HG03571 (cell line): Measurements from ENCODE around the gene WEE2.
"Not testable (repeated sequence)": the region's sequence is repeated elsewhere in the genome, so short reads cannot be mapped to it uniquely, and the experiment has no call there.

Experiments used
- ATAC-seq: cut with Tn5 transposase; IDR thresholded peaks from one replicate; pipeline ENCODE4 v1.9.1; 2021; ENCODE audit not compliant: unreplicated experiment

Gene WEE2

GRCh38 chr7:141770083-141770583, 62.0 kb downstream of the WEE2 start:
- ATAC-seq: not testable (repeated sequence)

GRCh38 chr7:141776374-141776773, 68.2 kb downstream of the WEE2 start, which contains the start of gene TAS2R4:
Gene TAS2R4, plus strand, starts transcription at chr7:141776674. Its CDS starts 1,815 bp downstream, at chr7:141778489.
- no peak for ATAC-seq
